GM21619 (cell line): Measurements from ENCODE around the gene RGS8.

Experiments
- ATAC-seq: cut with Tn5 transposase; IDR thresholded peaks from one replicate; pipeline ENCODE4 v1.9.1; 2021; ENCODE audit not compliant: unreplicated experiment

RGS8 gene

DNA sequence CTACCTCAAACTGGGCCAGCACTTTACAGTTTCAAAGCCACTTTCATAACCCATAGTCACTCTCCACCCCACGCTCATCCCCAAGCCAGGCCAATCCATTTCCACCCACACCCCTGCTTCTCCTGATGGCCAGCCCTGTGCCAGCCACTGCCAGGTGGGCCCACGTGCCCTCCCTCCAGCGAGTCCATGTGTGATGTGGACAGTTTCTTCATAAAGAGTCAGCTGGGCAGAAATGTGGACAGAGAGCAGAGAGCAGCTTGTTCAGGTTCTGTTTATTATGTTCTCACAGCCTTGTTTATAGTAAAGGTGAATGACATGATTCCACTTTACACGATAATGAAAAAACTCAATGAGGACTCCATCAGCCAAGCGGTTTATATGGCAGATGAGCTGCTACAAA is 42.8 kb downstream of the RGS8 start:
- no peak for ATAC-seq

DNA sequence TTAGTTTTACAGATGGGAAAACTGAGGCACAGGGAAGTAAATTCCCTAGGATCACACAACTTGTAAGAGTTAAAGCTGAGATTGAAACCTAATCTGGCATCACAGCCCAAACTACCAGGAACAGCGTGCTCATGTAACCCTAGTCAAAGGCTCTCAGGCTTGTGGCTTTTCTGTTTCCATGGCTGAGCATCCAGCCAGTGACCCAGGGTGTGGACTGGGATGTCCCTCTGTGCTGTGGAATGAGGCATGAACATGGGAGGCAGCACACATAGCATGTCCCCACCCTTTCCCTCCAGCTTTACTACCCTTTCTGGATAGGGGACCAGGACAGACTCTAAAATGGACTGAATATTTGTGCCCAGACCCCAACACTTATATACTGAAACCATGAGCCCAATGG is 45.1 kb downstream of the RGS8 start:
- no peak for ATAC-seq

DNA sequence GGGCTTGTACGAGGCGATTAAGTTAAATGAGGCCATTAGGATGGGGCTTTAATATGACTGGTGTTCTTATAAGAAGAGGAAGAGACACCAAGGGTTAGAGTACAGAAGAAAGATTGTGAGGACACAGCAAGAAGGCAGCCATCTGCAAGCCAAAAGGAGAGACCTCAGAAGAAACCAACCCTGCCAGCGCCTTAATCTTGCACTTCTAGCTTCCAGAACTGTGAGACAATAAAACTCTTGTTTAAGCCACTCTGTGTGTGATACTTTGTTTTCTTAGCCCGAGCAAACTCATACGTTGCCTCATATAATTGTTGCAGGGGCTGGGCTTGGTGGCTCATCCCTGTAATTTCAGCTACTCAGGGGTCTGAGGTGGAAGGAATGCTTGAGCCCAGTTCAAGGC is 46.6 kb downstream of the RGS8 start:
- no peak for ATAC-seq

DNA sequence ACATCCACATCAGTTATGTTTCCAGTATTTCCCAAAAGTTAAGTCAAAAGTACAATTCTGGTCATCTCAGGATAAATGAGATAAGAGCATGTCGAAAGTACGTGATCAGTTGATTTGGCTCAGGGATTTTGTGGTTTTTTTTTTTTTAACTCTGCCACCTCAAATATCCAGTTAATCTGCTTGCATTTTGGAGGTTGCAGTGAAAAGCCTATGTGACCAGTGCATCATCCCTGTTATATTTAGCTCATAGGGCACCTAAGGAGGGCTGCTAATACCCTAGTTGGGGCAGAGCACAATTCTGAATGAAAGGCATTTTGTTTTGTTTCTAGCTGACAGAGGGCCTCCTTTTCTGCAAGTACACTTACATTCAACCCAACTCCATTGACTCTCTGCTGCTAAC is 48.5 kb downstream of the RGS8 start:
- ATAC-seq, result no peak
